Tibial nerve (tissue), 4 donors: ENCODE measurements around the gene OPCML. TPM values are rescaled to one million over a fixed set of nuclear protein-coding genes. Genes with fewer than 3 reads are reported as not detected.
A peak's percentile ranks its signal among the peaks of the same experiment; 100 is the strongest.

ENCODE experiments used
- DNase-seq, 2 donors: peaks; one replicate each; pipeline ENCODE4 v3.0.0-alpha.2; 2019; ENCODE audit warnings: low spot score in 2 of 2
- H3K27ac ChIP-seq, 4 donors: fragments of 200-600 bp; sonication (generic) in 3 of 4; one replicate each; pipeline ENCODE4 v1.5.1; 2017 to 2019; ENCODE audit warnings: mild to moderate bottlenecking in 1 of 4
- H3K27me3 ChIP-seq, 2 donors: fragments of 200-600 bp; sonication (generic) in 1 of 2; one replicate each; pipeline versions ENCODE4 v1.5.1 to v1.6.0; 2017 to 2019
- H3K36me3 ChIP-seq, 3 donors: fragments of 200-600 bp; sonication (generic); one replicate each; pipeline ENCODE4 v1.5.1; 2018 to 2019
- H3K4me1 ChIP-seq, 4 donors: fragments of 200-600 bp; sonication (generic) in 3 of 4; one replicate each; pipeline ENCODE4 v1.5.1; 2017 to 2019
- H3K4me3 ChIP-seq, 4 donors: fragments of 200-600 bp; sonication (generic) in 3 of 4; one replicate each; pipeline ENCODE4 v1.5.1; 2017 to 2019; ENCODE audit warnings: mild to moderate bottlenecking in 1 of 4, moderate library complexity in 1 of 4
- H3K9me3 ChIP-seq, 4 donors: fragments of 200-600 bp; sonication (generic) in 3 of 4; one replicate each; pipeline ENCODE4 v1.5.1; 2017 to 2019
- EP300 ChIP-seq, 2 donors: sonication (generic); formaldehyde crosslinking; IDR thresholded peaks; one replicate each; pipeline ENCODE4 v1.6.1; 2017; ENCODE audit warnings: antibody characterized with exemption in 2 of 2, mild to moderate bottlenecking in 1 of 2
- POLR2A ChIP-seq, 2 donors: fragments of 450-650 bp; IDR thresholded peaks; one replicate each; pipeline ENCODE4 v1.6.1; 2017; ENCODE audit warnings: antibody characterized with exemption in 2 of 2, mild to moderate bottlenecking in 2 of 2, moderate library complexity in 2 of 2
- WGBS, 2 donors: methylation state at CpG; one replicate each; pipeline ENCODE4 v1.1.5; 2018; 5-methylcytosine and 5-hydroxymethylcytosine counted together
- total RNA-seq, 4 donors: library from RNA; depleted of rRNA; stranded (reverse); fragments of >200 nt; gene quantifications; one replicate each; pipeline ENCODE4 v1.1.0, GENCODE V29; 2016
- TF ChIP-seq, protein P1 (sequence below), 5 experiments: fragments of 200-600 bp in 3 of 5; fragments of 450-650 bp in 2 of 5; sonication (generic) in 3 of 5; IDR thresholded peaks; one replicate each; pipeline ENCODE4 v1.5.1; 2016 to 2019; ENCODE audit warnings: antibody characterized with exemption in 5 of 5, mild to moderate bottlenecking in 3 of 5, moderate library complexity in 2 of 5

The OPCML gene
- total RNA-seq, 4 donors from 2014 or later = 1.0 to 10.8 (median 1.9) TPM

DNA sequence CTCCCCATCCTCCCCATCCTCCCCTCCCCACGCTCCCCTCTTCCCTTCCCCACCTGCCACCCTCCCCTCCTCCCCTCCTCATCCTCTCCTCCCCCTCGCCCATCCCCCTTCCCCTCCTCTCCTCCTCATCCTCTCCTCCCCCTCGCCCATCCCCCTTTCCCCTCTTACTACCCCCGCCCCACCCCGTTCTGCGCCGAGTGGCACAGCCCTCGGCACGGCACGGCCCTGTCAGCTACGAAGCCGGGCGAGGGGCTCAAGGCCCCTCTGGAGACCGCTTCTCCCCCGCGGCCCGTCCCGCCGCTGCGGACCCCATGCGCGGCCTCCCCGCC is 449.9 kb downstream of the OPCML start:
- no peak overlapping the region for H3K27ac ChIP-seq
- no peaks in the 10 kb centered on the region for H3K36me3 ChIP-seq
- 65 to 73% methylated on average over 2 of the region's 23 CpGs for WGBS, 2 donors
- peak in 1 of 2 donors; percentile 29 for DNase-seq
- H3K4me3 ChIP-seq = peak overlapping the region in 2 of 4 donors; percentile 32 to 52
- peaks cover 0 to 74% of the 10 kb centered on the region in 2 donors for H3K27me3 ChIP-seq
- TF ChIP-seq POLR2A (IDR thresholded peaks at IDR 0.05) (no peak), EP300 (IDR thresholded peaks at IDR 0.05) (no peak)
- TF ChIP-seq, protein P1, sequence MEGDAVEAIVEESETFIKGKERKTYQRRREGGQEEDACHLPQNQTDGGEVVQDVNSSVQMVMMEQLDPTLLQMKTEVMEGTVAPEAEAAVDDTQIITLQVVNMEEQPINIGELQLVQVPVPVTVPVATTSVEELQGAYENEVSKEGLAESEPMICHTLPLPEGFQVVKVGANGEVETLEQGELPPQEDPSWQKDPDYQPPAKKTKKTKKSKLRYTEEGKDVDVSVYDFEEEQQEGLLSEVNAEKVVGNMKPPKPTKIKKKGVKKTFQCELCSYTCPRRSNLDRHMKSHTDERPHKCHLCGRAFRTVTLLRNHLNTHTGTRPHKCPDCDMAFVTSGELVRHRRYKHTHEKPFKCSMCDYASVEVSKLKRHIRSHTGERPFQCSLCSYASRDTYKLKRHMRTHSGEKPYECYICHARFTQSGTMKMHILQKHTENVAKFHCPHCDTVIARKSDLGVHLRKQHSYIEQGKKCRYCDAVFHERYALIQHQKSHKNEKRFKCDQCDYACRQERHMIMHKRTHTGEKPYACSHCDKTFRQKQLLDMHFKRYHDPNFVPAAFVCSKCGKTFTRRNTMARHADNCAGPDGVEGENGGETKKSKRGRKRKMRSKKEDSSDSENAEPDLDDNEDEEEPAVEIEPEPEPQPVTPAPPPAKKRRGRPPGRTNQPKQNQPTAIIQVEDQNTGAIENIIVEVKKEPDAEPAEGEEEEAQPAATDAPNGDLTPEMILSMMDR (IDR thresholded peaks at IDR 0.05) = no peak
- peaks cover 0 to 15% (median 0%) of the 10 kb centered on the region in 4 donors for H3K4me1 ChIP-seq
- no peaks in the 10 kb centered on the region for H3K9me3 ChIP-seq

DNA sequence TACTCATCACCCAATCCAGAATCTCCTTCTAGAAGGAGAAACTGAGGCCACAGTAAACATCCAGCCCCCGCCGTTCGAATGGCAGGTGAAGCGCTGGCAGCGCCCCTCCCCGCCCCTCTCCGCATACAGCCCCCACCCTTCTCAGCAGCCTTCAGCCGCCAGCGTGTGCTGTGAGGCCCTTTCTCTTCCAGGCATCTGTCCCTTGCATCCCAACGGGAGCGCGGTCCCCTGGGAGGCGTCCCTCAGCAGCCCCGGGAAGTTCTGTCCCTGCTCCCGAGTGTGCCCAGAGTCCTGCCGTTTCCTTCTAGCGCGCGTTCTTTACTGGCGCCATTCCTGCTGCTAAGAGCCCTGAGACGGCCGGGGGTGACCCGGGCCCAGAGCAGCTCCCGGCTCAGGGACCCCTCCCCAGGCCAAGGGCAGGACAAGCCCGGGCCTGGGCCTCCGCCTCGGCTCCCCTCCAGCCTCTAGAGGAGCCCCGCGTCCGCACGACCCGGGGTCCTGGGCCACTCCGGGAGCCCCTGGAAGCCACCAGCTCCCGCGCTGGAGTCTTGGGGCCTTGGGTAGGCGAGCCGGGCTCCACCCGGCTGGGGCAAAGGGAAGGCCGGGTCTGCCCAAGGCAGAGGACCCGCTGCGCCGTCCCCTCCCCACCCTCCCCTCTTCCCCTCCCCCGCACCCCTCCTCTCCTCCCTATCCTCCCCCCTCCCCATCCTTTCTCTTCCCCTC is 450.4 kb downstream of the OPCML start:
- Histone ChIP-seq H3K4me1 (peaks cover 0 to 15% (median 0%) of the 10 kb centered on the region in 4 donors), H3K27ac (no peak overlapping the region), H3K9me3 (no peaks in the 10 kb centered on the region), H3K27me3 (peaks cover 0 to 73% of the 10 kb centered on the region in 2 donors), H3K4me3 (no peak overlapping the region), H3K36me3 (no peaks in the 10 kb centered on the region)
- DNase-seq = no peak
- TF ChIP-seq, protein P1 (IDR thresholded peaks at IDR 0.05) = no peak
- 53 to 71% methylated on average over 29 to 35 of the region's 43 CpGs for WGBS, 2 donors

DNA sequence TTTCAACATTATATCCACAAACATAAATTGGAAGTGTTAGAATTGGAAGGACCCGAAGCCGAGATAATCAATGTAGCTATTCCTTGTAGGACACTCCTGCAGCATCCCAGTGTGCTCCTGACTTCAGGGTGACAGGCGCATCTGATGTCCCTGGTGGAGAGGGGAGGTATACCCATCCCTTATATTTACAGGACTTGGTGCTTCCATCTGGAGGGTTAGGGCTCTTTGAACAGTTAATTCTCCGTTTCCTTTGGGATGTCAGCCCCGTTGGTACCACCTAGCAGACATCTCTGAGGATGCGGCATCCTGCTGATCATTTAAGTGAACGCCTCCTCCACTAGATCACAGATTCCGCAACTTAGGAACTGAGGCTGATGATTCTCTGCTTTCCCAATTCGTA is 451.3 kb downstream of the OPCML start:
- no peaks in the 10 kb centered on the region for H3K36me3 ChIP-seq
- 73 to 82% methylated on average over 8 to 9 of the region's 9 CpGs for WGBS, 2 donors
- peaks cover 0 to 15% (median 0%) of the 10 kb centered on the region in 4 donors for H3K4me1 ChIP-seq
- H3K27me3 ChIP-seq = peaks cover 0 to 70% of the 10 kb centered on the region in 2 donors
- no peak for TF ChIP-seq EP300 (IDR thresholded peaks at IDR 0.05)
- TF ChIP-seq, protein P1 (IDR thresholded peaks at IDR 0.05) = no peak
- TF ChIP-seq POLR2A (IDR thresholded peaks at IDR 0.05) = no peak
- no peak overlapping the region for H3K4me3 ChIP-seq
- no peak overlapping the region for H3K27ac ChIP-seq
- no peak for DNase-seq
- no peaks in the 10 kb centered on the region for H3K9me3 ChIP-seq

DNA sequence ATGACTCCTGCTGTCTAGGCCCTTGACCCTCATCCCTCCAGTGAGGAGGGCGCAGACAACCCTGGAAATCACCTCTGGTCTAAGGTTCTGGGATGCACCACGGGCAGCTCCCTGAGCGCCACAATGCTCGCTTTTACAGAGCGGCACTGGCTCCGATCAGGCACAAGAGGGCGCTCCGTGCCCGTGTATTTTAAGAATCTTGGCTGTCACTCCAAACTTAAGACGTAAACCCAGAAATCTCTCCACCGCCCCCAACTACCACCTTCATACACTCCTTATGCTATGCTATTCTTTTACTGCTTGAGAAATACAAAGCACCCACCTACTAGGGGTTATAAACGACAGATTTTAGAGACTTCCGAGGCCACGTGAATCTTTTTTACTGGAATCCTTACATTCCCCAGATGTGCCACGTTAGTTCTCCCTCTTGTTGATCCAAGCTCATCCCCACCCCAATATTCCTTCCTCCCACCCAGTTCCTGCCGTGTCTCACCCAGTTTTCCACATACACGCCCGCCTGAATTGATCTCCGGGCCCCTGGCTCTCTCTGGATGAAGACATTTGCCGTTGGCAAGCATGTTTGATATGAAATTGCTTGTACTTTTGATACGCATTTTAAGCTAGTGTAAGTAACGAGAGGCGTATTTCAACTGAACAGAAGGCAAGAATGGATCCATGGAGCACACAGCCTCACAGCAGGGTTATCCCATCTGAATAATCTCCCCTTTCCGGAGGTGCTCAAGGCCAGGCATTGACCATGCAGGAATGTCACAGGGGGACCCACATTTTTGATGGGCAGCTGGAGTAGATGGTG is 453.5 kb downstream of the OPCML start:
- Histone ChIP-seq H3K27ac (no peak overlapping the region), H3K36me3 (no peaks in the 10 kb centered on the region), H3K4me1 (peaks cover 0 to 15% (median 0%) of the 10 kb centered on the region in 4 donors), H3K9me3 (no peaks in the 10 kb centered on the region), H3K4me3 (peak overlapping the region in 1 of 4 donors; percentile 15), H3K27me3 (peaks cover 0 to 49% of the 10 kb centered on the region in 2 donors)
- DNase-seq = peak in 1 of 2 donors; percentile 51
- TF ChIP-seq EP300 (IDR thresholded peaks at IDR 0.05) (no peak), POLR2A (IDR thresholded peaks at IDR 0.05) (no peak)
- TF ChIP-seq, protein P1 (IDR thresholded peaks at IDR 0.05) = peak; percentile 55 to 83 (median 68)
- 19 to 28% methylated on average over 24 of the region's 24 CpGs for WGBS, 2 donors

DNA sequence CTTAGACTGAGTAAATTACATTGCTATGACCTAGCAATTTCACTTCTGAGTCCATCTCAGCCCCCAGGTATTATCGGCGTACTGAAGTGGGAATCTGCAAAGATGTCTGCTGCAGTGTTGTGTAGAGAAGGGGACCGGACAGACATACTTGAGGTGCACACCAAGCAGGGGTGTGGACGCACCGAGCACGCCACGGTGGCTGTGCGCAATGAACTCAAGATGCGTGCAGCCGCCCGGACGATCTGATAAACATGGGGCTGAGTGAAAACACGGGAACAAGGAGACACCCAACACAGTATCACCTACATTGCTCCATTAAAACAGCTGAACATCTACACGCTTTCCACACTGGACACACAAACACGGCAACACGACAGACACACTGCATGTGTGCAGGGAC is 454.3 kb downstream of the OPCML start:
- Histone ChIP-seq H3K36me3 (no peaks in the 10 kb centered on the region), H3K27me3 (peaks cover 0 to 43% of the 10 kb centered on the region in 2 donors), H3K27ac (no peak overlapping the region), H3K4me3 (no peak overlapping the region), H3K4me1 (peaks cover 0 to 9% (median 0%) of the 10 kb centered on the region in 4 donors), H3K9me3 (no peaks in the 10 kb centered on the region)
- 82 to 84% methylated on average over 16 of the region's 16 CpGs for WGBS, 2 donors
- no peak for DNase-seq
- no peak for TF ChIP-seq POLR2A (IDR thresholded peaks at IDR 0.05)
